Activated T-cell treated with anti-CD3 and anti-CD28 coated beads, Interleukin-2, amount 50 U/mL, for 1 hour (primary cell): Measurements from ENCODE around the gene TSR1.

Experiments used
- DNase-seq: peaks from one replicate; pipeline ENCODE4 v3.0.0-alpha.2; 2020

TSR1 gene

DNA sequence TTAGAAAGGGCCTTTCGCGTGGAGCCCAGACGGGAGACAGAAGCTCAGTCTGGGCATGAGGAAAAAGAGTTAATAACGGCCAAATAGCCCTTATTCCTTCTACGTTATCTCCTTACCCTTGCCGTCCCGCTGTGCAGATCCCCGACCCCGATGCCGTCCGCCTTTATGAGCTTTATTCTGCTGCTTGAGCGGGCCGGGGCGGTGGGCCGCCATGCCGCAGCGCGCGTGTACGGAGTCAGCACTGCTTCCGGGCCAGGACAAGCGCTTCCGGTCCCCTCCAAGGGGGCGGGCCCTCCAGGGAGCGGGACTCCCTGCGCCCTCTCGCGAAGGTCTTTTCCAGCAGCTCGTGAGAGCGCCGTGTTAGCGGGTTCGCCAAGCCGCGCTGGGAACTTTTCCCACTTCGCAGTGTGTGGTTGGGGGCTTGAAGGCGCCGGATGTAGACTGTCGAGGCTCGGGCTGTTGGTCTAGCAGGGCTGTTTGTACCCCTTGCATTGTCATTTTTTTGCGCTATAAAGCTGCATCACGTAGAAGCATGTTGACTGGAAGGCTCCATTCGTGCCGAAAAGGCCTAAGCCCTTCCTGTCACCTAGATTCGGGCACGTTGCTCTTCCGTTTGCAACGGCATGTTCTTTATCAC is at the start of gene TSR1:
Gene TSR1 (minus strand): TSS at position 243 of the 637 bp plus-strand sequence. CDS start 30 bp downstream, at position 213.
- DNase-seq = peak; percentile 88

GRCh38 chr17:2385240-2386210 is 49.3 kb upstream of the TSR1 start:
- no peak for DNase-seq

DNA sequence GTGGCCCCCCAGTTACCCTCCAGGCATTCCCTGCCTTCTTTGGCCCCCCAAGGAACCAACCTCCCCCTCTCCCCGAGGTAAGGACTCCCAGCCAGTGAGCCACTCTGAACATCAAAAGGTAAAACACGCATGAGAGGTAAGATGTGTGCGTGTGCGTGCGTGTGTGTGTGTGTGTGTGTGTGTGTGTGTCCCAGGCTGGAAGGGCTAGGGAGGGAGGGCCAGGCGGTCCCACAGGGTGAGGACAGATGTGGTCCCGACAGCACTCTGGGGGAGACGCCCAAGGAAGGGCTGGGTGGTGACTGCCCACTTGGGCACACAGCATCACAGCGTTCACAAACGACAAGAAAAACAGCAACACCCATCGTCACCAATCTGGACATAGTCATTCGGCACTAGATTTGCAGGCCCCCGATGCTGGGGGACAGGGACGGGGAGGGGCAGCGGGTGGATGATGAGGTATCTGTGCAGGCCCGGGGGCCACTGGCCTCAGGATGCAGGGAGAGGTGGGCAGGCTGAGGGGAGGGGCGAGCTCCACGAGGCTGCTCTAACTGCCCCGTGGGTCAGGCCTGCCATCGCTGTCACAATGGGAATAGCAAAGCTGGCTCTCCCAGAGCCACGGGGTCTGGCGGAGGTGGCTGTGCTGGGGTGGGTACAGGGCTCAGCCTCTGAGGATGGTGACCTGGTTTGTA is 48.3 kb upstream of the TSR1 start:
- DNase-seq = no peak

DNA sequence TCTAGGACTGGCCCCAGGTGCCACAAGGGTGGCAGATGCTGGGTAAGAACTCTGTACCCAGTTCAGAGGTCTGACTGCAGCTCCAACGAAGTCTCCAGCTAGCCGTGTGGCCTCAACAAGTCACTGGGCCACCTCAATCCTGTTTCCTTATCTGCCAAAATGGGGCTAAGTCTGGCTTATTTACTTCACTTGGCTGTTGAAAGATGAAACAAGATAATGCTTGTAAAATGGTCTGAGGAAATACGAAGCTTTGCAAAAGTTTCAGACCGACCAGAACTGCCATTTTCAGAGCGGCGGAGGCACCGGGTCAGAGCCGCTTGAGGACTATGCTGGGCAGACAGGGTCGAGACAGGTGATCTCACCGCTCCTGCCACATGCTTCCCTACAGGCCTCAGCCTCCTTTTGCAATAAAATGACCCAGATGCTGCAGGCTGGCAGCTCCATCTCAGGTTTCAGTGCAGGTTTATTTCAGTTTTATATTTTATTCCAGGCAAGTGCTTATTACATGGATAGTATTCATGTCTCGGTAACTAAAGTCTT is 47.4 kb upstream of the TSR1 start:
- no peak for DNase-seq

DNA sequence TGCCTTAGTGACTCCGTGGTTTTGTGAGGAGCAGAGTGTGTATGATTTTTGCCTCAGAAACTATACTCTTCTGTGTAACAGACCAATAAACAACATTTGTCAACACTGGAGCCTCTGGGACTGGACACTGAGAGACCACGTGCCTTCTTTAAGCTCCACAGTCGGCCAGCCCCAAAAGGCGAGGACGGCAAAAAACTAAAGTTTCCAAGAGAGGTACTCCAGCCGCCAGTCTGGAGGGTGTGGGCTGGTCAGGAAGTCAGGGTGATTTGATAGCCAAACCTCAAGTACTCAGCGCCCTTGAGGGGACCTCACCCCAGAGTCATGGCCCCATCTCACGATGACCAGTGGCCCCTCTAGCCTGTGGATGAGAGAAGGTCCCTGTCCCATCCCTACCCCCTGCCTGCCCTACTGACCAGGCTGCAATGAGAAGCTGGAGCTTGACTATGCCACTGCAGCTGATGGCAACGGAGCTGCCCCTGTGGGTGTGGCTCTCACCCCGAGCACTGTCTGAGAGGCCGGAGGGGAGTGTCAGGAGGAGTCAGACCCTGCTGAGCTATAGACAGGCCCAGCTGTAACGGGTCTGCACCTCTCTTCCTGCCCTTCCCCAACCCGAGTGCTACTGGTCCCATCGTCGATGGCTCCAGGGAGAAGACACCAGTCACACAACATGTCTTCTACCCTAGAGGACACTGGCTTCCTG is 44.8 kb upstream of the TSR1 start:
- DNase-seq = no peak

DNA sequence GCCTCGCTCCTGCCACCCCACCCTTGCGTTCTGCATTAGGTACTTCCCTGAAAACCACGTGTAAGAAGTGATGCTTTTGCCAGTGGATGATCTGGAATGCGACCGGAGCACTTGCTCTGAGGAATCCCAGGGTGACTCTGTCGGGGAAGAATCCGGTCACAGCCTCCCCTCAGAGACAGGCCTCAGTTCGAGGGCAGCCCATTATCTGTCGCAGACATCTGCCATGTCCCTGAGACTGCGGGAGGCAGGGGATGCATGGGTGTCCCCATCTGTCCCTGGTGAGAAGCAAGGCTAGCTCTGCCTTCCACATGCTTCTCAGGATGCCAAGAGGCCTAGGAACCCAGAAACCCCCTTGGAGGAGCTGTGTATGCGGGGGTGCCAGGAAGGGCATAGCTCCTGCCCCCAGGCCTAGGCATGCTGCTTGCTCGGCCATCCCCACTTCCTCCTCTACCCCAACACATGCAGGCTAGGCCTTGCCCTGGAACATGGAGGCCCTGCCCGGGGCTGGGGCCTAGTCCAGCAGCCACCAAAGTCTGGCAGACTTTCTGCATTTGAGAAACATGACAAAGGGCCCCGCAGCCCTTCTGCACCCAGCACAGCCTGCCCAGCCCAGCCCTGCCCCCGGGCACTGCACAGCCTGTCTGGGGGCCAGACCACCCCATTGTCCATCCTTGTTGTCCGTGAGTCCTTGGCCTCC is 44.1 kb upstream of the TSR1 start:
- no peak for DNase-seq

DNA sequence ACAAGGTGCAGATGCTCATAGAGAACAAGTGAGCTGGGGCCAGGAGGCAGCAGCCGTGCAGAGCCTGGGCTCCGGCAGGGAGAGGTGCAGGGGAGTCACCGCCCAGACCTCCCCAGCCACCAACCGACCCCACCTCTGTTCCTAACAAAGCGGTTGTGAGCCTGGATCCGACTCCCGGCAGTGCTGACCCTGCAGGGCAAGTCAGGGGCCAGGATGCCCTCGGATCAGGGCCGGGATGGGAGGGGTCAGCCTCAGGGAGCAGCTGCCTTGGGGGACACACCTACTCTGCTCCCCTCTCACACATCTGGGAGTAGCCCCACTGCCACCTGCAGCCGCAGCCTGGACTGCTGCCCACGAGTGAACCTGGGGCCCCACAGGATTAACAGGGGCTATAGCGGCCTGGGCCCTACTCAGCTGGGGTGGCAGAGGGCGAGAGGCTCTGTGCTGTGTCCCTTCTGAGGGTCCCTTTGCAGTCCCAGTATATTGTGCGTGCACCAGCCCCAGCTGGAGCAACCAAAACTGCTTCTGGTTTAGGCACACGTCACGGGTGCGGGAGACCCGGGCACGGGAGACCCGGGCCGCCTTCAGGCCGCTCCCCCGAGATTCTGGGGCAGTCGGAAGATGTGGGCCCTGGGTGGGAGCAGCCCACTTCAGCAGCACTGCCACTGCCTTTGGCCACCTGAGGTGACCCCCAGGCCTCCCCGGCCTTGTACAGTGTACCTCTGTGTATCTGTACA is 43.4 kb upstream of the TSR1 start:
- no peak for DNase-seq

DNA sequence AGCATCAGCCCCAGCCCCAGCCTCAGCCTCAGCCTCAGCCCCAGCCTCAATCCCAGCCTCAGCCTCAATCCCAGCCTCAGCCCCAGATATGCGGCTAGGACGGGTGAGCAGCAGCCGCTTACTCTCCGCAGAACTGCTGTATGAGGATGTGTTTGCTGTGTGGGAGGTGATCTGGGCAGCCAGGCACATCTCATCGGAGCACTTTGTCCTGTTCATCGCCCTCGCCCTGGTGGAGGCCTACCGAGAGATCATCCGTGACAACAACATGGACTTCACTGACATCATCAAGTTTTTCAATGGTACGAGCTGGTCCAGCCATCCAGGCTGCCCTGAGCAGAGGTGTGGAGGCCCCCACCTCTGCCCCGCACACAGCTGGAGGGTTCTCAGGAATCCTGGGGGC is 42.6 kb upstream of the TSR1 start:
- DNase-seq = no peak

- no peak for DNase-seq
Measured at GRCh38 chr17:2377659-2378058, 41.4 kb upstream of the TSR1 start.

DNA sequence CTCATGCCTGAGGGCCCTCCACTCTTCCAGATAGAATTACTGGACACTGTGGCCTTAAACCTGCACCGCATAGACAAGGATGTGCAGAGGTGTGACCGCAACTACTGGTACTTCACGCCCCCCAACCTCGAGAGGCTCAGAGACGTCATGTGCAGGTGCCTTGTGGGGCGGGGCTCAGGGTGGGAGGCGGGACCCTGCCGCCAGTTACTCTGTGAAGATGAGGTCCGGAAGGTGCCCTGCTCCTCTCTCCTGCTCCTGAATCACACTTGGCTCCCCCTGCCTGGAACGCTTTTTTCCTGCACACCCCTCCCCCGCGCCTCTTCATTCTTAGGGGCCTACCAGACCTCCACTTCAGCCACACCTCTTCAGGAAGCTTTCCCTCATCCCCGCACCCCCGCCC is 39.9 kb upstream of the TSR1 start:
- DNase-seq = no peak

- DNase-seq = no peak
Measured at GRCh38 chr17:2375406-2375805, 39.1 kb upstream of the TSR1 start.

DNA sequence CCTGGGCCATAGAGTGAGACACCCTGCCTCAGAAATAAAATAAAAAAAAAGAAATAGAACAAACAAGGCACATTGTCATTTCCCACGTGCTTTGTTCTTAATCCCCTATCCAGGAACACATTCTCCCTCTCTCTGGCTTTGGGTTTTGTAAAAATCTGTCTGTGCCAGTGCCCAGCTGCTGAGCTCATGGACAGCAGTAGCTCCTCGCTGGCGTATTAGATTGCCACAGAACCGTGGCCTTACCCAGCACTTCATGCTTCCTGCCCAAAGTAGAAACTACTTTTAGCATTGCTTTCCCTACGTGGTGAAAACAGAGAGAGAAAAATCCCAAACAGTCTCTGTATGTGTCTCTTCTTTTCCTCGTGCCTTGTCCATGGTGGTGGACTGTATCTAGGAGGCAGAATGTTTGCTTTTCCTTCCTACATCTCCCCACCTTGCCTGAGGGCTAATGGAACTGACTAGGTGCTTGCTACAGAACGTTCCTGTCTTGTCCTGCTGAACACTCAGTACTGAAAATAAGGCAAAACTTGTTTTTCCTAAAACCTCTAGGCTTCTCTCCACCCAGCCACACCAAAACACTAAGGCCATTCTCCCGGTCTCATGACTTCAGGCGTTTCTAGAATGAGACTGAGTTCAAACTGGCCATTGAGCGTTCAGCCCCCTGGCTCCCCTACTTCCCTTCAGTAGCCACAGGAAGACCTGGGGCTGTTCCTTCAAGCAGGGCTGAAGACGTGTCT is 38.5 kb upstream of the TSR1 start:
- DNase-seq = no peak

DNA sequence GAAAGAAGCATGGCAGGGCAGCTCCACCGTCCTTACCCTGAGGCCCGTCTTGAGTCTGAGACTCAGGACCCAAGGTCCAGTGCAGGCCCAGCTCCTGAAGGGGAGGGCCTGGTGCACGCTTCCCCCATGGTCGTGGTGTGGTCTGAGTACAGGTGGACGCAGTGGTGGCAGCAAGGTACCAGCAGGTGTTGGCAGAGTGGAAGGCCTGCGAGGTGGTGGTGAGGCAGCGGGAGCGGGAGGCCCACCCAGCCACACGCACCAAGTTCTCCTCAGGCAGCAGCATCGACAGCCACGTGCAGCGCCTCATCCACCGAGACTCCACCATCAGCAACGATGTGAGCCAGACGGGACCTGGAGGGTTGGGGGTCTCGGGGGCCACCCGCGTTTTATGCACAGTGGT is 36.9 kb upstream of the TSR1 start:
- no peak for DNase-seq

GRCh38 chr17:2372681-2373080 is 36.4 kb upstream of the TSR1 start:
- no peak for DNase-seq

GRCh38 chr17:2372180-2372579 is 35.9 kb upstream of the TSR1 start:
- DNase-seq = no peak

DNA sequence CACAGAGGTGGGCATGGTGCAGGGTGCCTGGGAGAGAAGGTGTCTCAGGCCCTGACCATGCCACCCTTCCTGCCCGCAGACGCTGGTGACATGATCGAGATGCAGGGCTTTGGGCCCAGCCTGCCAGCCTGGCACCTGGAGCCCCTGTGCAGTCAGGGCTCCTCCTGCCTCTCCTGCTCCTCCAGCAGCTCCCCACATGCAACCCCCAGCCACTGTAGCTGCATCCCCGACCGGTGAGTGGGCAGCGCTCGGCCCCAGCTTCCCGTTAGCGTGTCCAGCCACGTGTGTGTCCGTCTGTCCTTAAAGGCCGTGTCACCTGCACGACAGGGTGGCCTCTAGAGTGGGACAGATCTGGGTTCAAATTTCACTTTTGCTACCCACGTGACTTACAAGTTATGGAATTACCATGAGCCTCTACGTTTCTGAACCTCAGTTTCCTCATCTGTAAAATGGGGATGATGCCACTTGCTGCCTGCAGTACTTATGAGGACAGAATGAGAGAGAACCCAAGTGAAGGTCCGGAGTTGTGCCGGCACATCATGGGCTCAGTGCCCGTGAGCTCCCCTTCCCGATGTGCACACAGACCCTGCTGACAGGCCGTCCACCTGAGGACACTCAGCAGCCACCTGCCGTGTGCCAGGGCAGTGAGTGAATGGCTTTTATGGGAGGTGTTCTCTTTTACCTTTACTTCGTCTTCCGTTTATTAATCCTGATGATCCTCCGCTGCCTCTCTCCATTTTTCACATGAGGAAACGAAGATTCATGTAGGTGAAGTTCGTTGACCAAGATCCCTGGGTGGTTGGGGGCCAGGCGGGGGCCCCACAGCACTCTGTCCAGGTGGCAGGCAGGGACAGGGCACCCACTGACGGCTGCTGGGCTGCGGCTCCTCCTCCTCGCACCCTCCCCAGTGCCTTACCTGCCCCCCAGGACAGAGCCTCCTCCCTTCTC is 35.2 kb upstream of the TSR1 start:
- DNase-seq = no peak

DNA sequence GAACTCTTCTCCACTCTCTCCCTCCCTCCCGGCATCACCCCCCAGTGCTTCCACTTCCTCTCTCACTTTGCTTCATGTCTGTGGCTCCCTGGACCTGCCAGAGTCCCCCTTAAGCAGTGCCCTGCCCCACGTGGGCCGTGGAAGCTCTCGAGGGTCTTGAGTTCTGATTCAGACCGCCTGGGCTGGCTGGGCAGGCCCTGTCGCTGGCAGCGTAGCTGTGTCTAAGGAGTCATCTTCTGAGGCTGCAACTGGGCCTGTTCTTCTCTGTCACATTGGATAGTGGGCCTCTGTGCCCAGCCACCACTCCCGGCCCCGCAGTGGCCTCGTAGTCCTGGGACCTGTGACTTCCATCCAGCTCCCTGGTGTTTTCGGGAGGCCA is 33.9 kb upstream of the TSR1 start:
- DNase-seq = no peak

DNA sequence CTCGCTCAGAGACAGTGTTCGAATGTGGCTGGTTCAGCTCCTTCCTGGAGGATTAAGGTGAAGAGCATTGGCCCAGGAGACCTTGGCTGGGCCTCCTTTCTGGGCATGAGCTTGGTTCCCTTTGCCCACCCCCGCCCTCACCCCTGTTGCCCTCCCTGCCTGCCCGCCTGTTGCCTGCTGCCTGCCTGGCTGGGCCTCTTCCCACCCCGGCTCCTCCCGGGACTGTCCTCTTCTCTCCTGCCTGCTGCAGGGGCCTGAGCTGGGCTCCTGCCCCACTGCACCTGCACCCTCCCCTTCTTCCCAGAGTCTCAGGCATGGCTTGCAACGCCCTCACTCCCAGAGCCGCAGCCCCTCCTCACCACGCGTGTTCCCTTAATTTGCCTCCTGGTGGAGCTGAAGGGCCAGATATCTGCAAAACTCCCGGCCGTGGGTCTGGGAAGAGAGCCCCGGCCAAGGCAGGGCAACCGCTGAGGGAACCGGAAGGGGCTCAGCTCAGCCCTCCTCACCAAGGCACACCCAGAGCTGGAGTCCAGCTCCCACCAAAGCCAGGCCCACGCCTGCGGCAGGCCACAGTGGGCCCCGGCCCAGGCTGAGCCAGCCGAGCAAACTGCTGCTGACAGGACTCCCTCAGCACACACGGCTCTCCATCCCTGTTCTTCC is 33.4 kb upstream of the TSR1 start:
- DNase-seq = no peak

DNA sequence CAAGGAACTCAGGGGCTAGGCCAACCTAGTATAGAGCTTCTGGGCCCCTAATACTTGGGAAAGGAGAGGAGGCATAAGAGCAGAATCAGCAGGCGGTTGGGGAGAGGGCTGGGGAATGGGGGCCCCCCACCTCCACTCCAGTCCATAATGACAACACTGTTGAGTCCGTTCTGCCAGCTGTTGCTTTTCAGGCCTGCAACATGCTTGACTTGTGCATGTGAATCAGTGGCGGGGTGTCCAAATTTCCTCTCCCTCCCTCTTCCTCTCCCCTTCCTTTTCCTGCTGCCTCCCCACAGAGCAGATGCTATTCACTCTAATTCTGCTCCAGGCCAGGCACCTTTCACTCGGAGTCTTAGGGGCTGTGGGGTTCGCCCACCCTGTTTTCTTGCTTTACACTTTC is 32.8 kb upstream of the TSR1 start:
- DNase-seq = no peak
